ENCODE data around the gene CABLES2. TPM values are rescaled to one million over a fixed set of nuclear protein-coding genes. Genes with fewer than 3 reads are reported as not detected.

The CABLES2 gene
- total RNA-seq, 1 donor from 2014 or later: 8.1 TPM

GRCh38 chr20:62382306-62383198 is 24.5 kb downstream of the CABLES2 start:
- Histone ChIP-seq H4K20me1 (ENCODE audit: low read depth) (peaks cover 20% of the 10 kb centered on the region), H3K27me3 (no peaks in the 10 kb centered on the region), H3K9me3 (ENCODE audit: low read depth) (no peaks in the 10 kb centered on the region), H3K9ac (no peak overlapping the region), H3K4me1 (peaks cover 7% of the 10 kb centered on the region), H3K4me3 (no peak overlapping the region), H3K36me3 (no peaks in the 10 kb centered on the region), H3F3A (ENCODE audit: low read depth) (peaks cover 28% of the 10 kb centered on the region), H2AFZ (replicated peaks) (no peak overlapping the region), H3K79me2 (ENCODE audit: low read depth) (peaks cover 39% of the 10 kb centered on the region), H3K27ac (no peak overlapping the region), H3K4me2 (no peak overlapping the region)
- TF ChIP-seq CTCF (IDR thresholded peaks at IDR 0.05): peak; percentile 87
- TF ChIP-seq EZH2phosphoT487 (IDR thresholded peaks at IDR 0.05): no peak
- Mint-ChIP-seq H3K9me3 (peaks cover 4% of the 10 kb centered on the region), H3K4me1 (peaks cover 23% of the 10 kb centered on the region), H3K27me3 (ENCODE audit: insufficient read depth, low read depth) (peaks cover 7% of the 10 kb centered on the region), H3K27ac (no peak overlapping the region), H3K36me3 (peaks cover 9% of the 10 kb centered on the region), H3K4me3 (peak overlapping the region; percentile 5)
- DNase-seq (ENCODE audit: low spot score): peak; percentile 90

- H3K27ac ChIP-seq: no peak overlapping the region
- peaks cover 26% of the 10 kb centered on the region for H3K4me1 Mint-ChIP-seq
- no peaks in the 10 kb centered on the region for H3K9me3 ChIP-seq (ENCODE audit: low read depth)
- H3K36me3 ChIP-seq: no peaks in the 10 kb centered on the region
- no peak overlapping the region for H3K4me3 ChIP-seq
- no peak overlapping the region for H2AFZ ChIP-seq (replicated peaks)
- no peak overlapping the region for H3K9ac ChIP-seq
- H3K4me2 ChIP-seq: no peak overlapping the region
- peaks cover 15% of the 10 kb centered on the region for H4K20me1 ChIP-seq (ENCODE audit: low read depth)
- H3F3A ChIP-seq (ENCODE audit: low read depth): peaks cover 34% of the 10 kb centered on the region
- peak overlapping the region; percentile 7 for H3K4me3 Mint-ChIP-seq
- no peak overlapping the region for H3K27ac Mint-ChIP-seq
- peaks cover 4% of the 10 kb centered on the region for H3K9me3 Mint-ChIP-seq
- H3K4me1 ChIP-seq: peaks cover 10% of the 10 kb centered on the region
- H3K27me3 Mint-ChIP-seq (ENCODE audit: insufficient read depth, low read depth): peaks cover 10% of the 10 kb centered on the region
- no peak for DNase-seq (ENCODE audit: low spot score)
- peaks cover 32% of the 10 kb centered on the region for H3K79me2 ChIP-seq (ENCODE audit: low read depth)
- TF ChIP-seq EZH2 (IDR thresholded peaks at IDR 0.05) (no peak), CTCF (IDR thresholded peaks at IDR 0.05) (no peak), EZH2phosphoT487 (IDR thresholded peaks at IDR 0.05) (no peak)
- no peaks in the 10 kb centered on the region for H3K27me3 ChIP-seq
- H3K36me3 Mint-ChIP-seq: peaks cover 12% of the 10 kb centered on the region
Observed at GRCh38 chr20:62381842-62382241, 25.2 kb downstream of the CABLES2 start.

GRCh38 chr20:62381202-62381797 is 25.8 kb downstream of the CABLES2 start:
- H3K4me3 Mint-ChIP-seq: no peak overlapping the region
- Histone ChIP-seq H3K9ac (no peak overlapping the region), H3K9me3 (ENCODE audit: low read depth) (no peaks in the 10 kb centered on the region), H4K20me1 (ENCODE audit: low read depth) (peaks cover 15% of the 10 kb centered on the region), H3K4me3 (no peak overlapping the region), H3K27me3 (no peaks in the 10 kb centered on the region), H3F3A (ENCODE audit: low read depth) (peaks cover 38% of the 10 kb centered on the region), H3K79me2 (ENCODE audit: low read depth) (peaks cover 28% of the 10 kb centered on the region), H3K36me3 (no peaks in the 10 kb centered on the region), H3K27ac (no peak overlapping the region), H3K4me2 (no peak overlapping the region), H2AFZ (replicated peaks) (no peak overlapping the region), H3K4me1 (peaks cover 13% of the 10 kb centered on the region)
- peaks cover 4% of the 10 kb centered on the region for H3K9me3 Mint-ChIP-seq
- peaks cover 13% of the 10 kb centered on the region for H3K27me3 Mint-ChIP-seq (ENCODE audit: insufficient read depth, low read depth)
- TF ChIP-seq EZH2phosphoT487 (IDR thresholded peaks at IDR 0.05) (no peak), CTCF (IDR thresholded peaks at IDR 0.05) (no peak), EZH2 (IDR thresholded peaks at IDR 0.05) (no peak)
- H3K27ac Mint-ChIP-seq: no peak overlapping the region
- DNase-seq (ENCODE audit: low spot score): no peak
- peaks cover 12% of the 10 kb centered on the region for H3K36me3 Mint-ChIP-seq
- peaks cover 27% of the 10 kb centered on the region for H3K4me1 Mint-ChIP-seq
